ENCODE results near the gene KREMEN1. TPM values are rescaled to one million over a fixed set of nuclear protein-coding genes. Genes with fewer than 3 reads are reported as not detected.

Gene KREMEN1
- total and polyA plus RNA-seq, 9 of the 15 experiments (the other 6 are each of a cell fraction or from before 2014, with no cell fraction given), result 0.69 to 11.5 (median 4.3) TPM

DNA sequence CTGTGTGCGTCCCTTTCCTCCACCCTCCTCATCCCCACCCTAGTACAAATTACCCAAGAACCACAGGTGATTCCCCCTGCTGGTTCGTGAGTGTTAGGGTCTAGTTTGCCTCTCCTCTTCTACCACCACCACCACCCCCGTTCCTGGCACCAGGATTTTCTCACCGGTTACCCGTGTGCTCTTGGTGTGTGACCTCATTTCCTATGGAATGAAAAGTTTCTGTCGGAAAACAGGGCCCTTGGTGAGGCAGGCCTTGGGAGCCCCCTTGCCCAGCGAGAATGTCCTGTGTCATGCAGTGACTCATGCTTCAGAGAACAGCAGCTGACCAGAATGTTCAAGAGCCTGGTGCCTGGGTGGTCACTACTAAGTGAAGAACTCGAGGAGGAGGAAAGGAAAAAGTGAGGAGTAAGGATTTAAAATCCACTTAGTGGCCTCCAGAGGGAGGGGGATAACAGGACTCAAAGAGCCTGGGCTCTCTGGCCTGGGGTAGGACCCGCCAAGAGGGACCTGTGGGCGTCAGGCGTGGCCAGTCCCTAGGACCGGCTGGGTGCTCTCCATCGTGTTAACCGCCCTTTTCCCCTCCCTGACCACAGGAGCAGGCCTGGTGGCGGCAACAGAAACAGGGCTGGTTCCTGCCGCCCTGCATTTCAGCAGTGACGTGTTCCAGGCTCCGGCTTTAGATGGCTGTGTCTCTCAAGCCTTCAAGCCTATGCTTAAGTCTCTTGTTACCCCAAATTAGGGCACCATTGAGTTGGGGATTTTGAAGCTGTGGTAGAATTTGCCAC is 41.4 kb upstream of the KREMEN1 start (continued):
- TF ChIP-seq SMAD1 (IDR thresholded peaks at IDR 0.05; ENCODE audit: low read depth, low read length, partially characterized antibody), result no peak
- TF ChIP-seq USF1 (CRISPR knock-in tag; IDR thresholded peaks at IDR 0.05), result peak; percentile 13; the same call in 1 of the 2 replicates
- TF ChIP-seq ZBTB8A (IDR thresholded peaks at IDR 0.05; ENCODE audit: partially characterized antibody), result no peak
- no peak for TF ChIP-seq ZNF146 (CRISPR knock-in tag; IDR thresholded peaks at IDR 0.05; ENCODE audit: unreplicated experiment)
- TF ChIP-seq GATAD2A (IDR thresholded peaks at IDR 0.05), result peak; percentile 80; the same call in 1 of the 2 replicates
- TF ChIP-seq USF2 (CRISPR knock-in tag; IDR thresholded peaks at IDR 0.05), result no peak
- no peak for TF ChIP-seq MLX (CRISPR knock-in tag; conservative IDR thresholded peaks at IDR 0.05)
- TF ChIP-seq ARNT (IDR thresholded peaks at IDR 0.05), result no peak
- no peak for TF ChIP-seq PML (IDR thresholded peaks at IDR 0.05; ENCODE audit: low read length)
- TF ChIP-seq MEF2A (IDR thresholded peaks at IDR 0.05; ENCODE audit: control insufficient read depth, low read depth, low read length), result no peak
- no peak for TF ChIP-seq FOXA1 (IDR thresholded peaks at IDR 0.05; ENCODE audit: borderline replicate concordance)
- TF ChIP-seq, protein P1, sequence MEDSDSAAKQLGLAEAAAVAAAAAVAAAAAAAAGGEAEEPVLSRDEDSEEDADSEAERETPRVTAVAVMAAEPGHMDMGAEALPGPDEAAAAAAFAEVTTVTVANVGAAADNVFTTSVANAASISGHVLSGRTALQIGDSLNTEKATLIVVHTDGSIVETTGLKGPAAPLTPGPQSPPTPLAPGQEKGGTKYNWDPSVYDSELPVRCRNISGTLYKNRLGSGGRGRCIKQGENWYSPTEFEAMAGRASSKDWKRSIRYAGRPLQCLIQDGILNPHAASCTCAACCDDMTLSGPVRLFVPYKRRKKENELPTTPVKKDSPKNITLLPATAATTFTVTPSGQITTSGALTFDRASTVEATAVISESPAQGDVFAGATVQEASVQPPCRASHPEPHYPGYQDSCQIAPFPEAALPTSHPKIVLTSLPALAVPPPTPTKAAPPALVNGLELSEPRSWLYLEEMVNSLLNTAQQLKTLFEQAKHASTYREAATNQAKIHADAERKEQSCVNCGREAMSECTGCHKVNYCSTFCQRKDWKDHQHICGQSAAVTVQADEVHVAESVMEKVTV (CRISPR knock-in tag; IDR thresholded peaks at IDR 0.05), result no peak
- no peak for TF ChIP-seq ZNF551 (CRISPR knock-in tag; IDR thresholded peaks at IDR 0.05)
- no peak for TF ChIP-seq HSF4 (CRISPR knock-in tag; IDR thresholded peaks at IDR 0.05; ENCODE audit: borderline replicate concordance)
- TF ChIP-seq ILK (tag; IDR thresholded peaks at IDR 0.05; ENCODE audit: borderline replicate concordance, low read depth), result no peak
- no peak for TF ChIP-seq TAF1 (IDR thresholded peaks at IDR 0.05; ENCODE audit: control insufficient read depth, extremely low read depth, insufficient read depth, low read length, severe bottlenecking)
- TF ChIP-seq ZFX (CRISPR knock-in tag; IDR thresholded peaks at IDR 0.05), result peak; percentile 43
- 0 out of 2 replicates have a peak, but pooled peaks have one; percentile 28 for TF ChIP-seq ZNF589 (CRISPR knock-in tag; IDR thresholded peaks at IDR 0.05; ENCODE audit: low read depth)
- no peak for TF ChIP-seq MYBL2 (IDR thresholded peaks at IDR 0.05; ENCODE audit: low read depth)
- no peak for TF ChIP-seq MYBL2 (CRISPR knock-in tag; IDR thresholded peaks at IDR 0.05; ENCODE audit: borderline replicate concordance)
- no peak for TF ChIP-seq NBN (IDR thresholded peaks at IDR 0.05; ENCODE audit: low read depth)
- no peak for TF ChIP-seq STAT5B (CRISPR knock-in tag; IDR thresholded peaks at IDR 0.05)
- TF ChIP-seq JUN (IDR thresholded peaks at IDR 0.05; ENCODE audit: borderline replicate concordance, low read depth, low read length), result peak; percentile 73; the same call in 1 of the 2 replicates
- TF ChIP-seq JUN (CRISPR knock-in tag; IDR thresholded peaks at IDR 0.05; ENCODE audit: borderline replicate concordance), result no peak
